ENCODE results near the gene ITPR2. TPM values are rescaled to one million over a fixed set of nuclear protein-coding genes. Genes with fewer than 3 reads are reported as not detected.
"Not testable (repeated sequence)": the region's sequence is repeated elsewhere in the genome, so short reads cannot be mapped to it uniquely, and the experiment has no call there.

The ITPR2 gene
- total RNA-seq, 3 donors from 2014 or later: 33.3 to 60.8 (median 54.0) TPM

DNA sequence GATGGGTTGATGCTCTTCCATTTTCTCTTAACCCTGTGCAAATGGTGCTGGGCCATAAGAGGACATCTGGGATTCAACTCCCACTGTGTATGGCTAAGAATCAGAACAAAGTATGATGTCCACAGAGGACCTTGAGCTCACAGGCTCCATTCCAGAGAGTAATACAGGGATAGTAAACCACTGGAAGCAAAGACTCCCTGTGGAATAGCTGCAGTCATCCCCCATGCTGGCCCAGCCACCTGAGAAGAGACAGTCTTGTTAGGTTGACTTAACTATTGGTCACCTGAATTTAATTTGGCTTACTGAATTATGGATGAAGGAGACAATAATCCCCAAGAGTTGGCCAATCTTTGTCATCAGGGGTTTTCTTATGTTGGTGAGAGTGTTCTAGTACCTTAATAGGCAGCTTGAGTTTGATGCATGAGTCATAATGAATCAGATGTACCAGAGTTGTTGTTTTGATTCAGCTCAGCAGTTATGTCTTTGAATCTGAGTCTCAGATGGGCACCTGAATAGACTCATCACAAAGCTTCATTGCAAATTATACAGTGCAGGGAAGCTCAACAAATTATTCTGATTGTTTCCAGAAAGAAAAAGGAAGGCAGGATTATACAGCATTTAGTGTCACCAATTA lies 514.9 kb downstream of the ITPR2 start:
- no peak for DNase-seq
- H3K9me3 ChIP-seq: no peaks in the 10 kb centered on the region
- intact Hi-C loops (cut with DNase I, micrococcal nuclease): no loop called here
- TF ChIP-seq, protein P1, sequence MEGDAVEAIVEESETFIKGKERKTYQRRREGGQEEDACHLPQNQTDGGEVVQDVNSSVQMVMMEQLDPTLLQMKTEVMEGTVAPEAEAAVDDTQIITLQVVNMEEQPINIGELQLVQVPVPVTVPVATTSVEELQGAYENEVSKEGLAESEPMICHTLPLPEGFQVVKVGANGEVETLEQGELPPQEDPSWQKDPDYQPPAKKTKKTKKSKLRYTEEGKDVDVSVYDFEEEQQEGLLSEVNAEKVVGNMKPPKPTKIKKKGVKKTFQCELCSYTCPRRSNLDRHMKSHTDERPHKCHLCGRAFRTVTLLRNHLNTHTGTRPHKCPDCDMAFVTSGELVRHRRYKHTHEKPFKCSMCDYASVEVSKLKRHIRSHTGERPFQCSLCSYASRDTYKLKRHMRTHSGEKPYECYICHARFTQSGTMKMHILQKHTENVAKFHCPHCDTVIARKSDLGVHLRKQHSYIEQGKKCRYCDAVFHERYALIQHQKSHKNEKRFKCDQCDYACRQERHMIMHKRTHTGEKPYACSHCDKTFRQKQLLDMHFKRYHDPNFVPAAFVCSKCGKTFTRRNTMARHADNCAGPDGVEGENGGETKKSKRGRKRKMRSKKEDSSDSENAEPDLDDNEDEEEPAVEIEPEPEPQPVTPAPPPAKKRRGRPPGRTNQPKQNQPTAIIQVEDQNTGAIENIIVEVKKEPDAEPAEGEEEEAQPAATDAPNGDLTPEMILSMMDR (IDR thresholded peaks at IDR 0.05): no peak
- no peaks in the 10 kb centered on the region for H3K4me1 ChIP-seq (ENCODE audit: low read depth)
- H3K36me3 ChIP-seq (ENCODE audit: low read depth): no peaks in the 10 kb centered on the region
- peak; percentile 43 for ATAC-seq
- no peak overlapping the region for H3K4me3 ChIP-seq

DNA sequence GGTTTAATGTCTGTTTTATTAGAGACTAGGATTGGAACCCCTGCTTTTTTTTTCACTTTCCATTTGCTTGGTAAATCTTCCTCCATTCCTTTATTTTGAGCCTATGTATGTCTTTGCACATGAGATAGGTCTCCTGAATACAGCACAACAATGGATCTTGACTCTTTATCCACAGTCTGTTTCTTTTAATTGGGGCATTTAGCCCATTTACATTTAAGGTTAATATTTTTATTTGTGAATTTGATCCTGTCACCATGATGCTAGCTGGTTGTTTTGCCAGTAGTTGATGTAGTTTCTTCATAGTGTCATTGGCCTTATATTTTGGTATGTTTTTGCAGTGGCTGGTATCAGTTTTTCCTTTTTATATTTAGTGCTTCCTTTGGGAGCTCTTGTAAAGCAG lies 518.9 kb downstream of the ITPR2 start:
- ATAC-seq; intact Hi-C loops (cut with DNase I, micrococcal nuclease); H3K4me3 ChIP-seq; DNase-seq; H3K4me1 ChIP-seq (ENCODE audit: low read depth); H3K36me3 ChIP-seq (ENCODE audit: low read depth); H3K9me3 ChIP-seq: not testable (repeated sequence)

DNA sequence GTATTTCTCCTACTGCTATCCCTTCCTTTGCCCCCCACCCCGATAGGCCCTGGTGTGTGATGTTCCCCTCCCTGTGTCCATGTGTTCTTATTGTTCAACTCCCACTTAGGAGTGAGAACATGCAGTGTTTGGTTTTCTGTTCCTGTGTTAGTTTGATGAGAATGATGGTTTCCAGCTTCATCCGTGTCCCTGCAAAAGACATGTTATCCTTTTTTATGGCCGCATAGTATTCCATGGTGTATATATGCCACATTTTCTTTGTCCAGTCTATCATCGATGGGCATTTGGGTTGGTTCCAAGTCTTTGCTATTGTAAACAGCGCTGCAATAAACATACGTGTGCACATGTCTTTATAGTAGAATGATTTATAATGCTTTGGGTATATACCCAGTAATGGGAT lies 522.5 kb downstream of the ITPR2 start:
- intact Hi-C loops (cut with DNase I, micrococcal nuclease); H3K36me3 ChIP-seq (ENCODE audit: low read depth); H3K4me3 ChIP-seq; DNase-seq; H3K4me1 ChIP-seq (ENCODE audit: low read depth); ATAC-seq; H3K9me3 ChIP-seq: not testable (repeated sequence)

- no peaks in the 10 kb centered on the region for H3K36me3 ChIP-seq (ENCODE audit: low read depth)
- DNase-seq (no peak), ATAC-seq (no peak)
- TF ChIP-seq, protein P1 (IDR thresholded peaks at IDR 0.05): no peak
- H3K4me3 ChIP-seq: no peak overlapping the region
- intact Hi-C loops (cut with DNase I, micrococcal nuclease): no loop called here
- H3K9me3 ChIP-seq: no peaks in the 10 kb centered on the region
- H3K4me1 ChIP-seq (ENCODE audit: low read depth): no peaks in the 10 kb centered on the region
These were observed 523.4 kb downstream of the ITPR2 start for GRCh38 chr12:26309634-26310033.

DNA sequence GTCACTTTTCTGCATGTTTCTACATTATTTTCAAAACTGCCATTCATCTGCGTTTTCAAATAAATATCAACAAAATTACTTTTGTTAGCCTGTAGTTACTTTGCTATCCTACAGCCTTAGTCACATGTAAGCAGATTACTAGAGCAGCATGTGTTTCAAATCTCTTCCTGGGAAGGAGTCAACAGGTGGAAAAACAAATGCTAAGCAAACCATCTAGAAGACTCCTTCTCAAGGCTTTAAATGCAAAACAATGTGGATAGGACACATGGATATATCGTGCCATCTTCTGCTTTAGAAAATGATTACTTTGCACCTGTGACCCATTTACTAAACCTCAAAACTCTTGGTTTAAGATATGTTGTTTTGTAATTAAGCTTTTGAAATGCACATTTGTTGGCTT lies 528.7 kb downstream of the ITPR2 start:
- no peaks in the 10 kb centered on the region for H3K4me1 ChIP-seq (ENCODE audit: low read depth)
- intact Hi-C loops (cut with DNase I, micrococcal nuclease): no loop called here
- no peaks in the 10 kb centered on the region for H3K9me3 ChIP-seq
- ATAC-seq (no peak), DNase-seq (no peak)
- H3K4me3 ChIP-seq: no peak overlapping the region
- TF ChIP-seq, protein P1 (IDR thresholded peaks at IDR 0.05): no peak
- no peaks in the 10 kb centered on the region for H3K36me3 ChIP-seq (ENCODE audit: low read depth)

GRCh38 chr12:26303418-26303817 lies 529.6 kb downstream of the ITPR2 start:
- Histone ChIP-seq H3K4me3 (no peak overlapping the region), H3K4me1 (ENCODE audit: low read depth) (no peaks in the 10 kb centered on the region), H3K36me3 (ENCODE audit: low read depth) (no peaks in the 10 kb centered on the region), H3K9me3 (no peaks in the 10 kb centered on the region)
- intact Hi-C loops (cut with DNase I, micrococcal nuclease): no loop called here
- DNase-seq (no peak), ATAC-seq (no peak)
- TF ChIP-seq, protein P1 (IDR thresholded peaks at IDR 0.05): no peak

DNA sequence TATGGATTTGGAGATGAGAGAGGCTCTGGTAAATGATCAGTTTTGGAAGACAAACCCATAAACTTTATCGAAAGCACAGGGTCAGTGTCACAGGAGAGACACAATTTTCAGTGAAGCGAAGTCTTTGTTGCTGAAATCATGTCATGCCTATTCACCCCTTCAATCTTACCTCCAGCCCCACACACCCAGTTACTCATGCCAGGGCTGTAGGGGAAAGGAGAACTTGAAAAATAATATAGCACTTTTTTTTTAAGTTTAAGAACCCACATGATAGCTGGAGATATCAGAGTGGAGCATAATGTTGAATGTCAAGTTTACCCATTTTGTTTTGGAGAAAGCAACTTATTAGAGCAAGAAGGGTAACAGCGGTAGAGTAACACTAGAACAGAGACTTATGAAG lies 530.2 kb downstream of the ITPR2 start:
- DNase-seq: no peak
- H3K9me3 ChIP-seq: no peaks in the 10 kb centered on the region
- no peak overlapping the region for H3K4me3 ChIP-seq
- intact Hi-C loops (cut with DNase I, micrococcal nuclease): no loop called here
- no peaks in the 10 kb centered on the region for H3K36me3 ChIP-seq (ENCODE audit: low read depth)
- TF ChIP-seq, protein P1 (IDR thresholded peaks at IDR 0.05): no peak
- ATAC-seq: no peak
- H3K4me1 ChIP-seq (ENCODE audit: low read depth): no peaks in the 10 kb centered on the region

Data from mucosa of descending colon (tissue), 3 donors.